PC-3 (cell line): ENCODE results near the gene THBS3. TPM values are rescaled to one million over a fixed set of nuclear protein-coding genes. Genes with fewer than 3 reads are reported as not detected.

Experiments
- ATAC-seq: fragments of 200-7000 bp; cut with Tn5 transposase; 2 replicates; pipeline ENCODE4 v1.9.1; 2020; ENCODE audit warnings: mild to moderate bottlenecking, moderate library complexity
- BruUV-seq: library from RNA; stranded (reverse); fragments of 400-500 nt; replicated peaks from 2 replicates; lab custom pipeline; 2021; lab: Mats Ljungman, UMichigan
- CTCF ChIA-PET: fragments of 300-600 bp; sonication (Branson Sonifier 250); formaldehyde crosslinking; loops from one replicate; lab custom pipeline; 2022; ENCODE audit warnings: antibody characterized with exemption; lab: Charles Lee
- POLR2A ChIA-PET: fragments of 300-600 bp; sonication (Branson Sonifier 250); formaldehyde crosslinking; loops from one replicate; lab custom pipeline; 2022; ENCODE audit warnings: antibody characterized with exemption; ENCODE audit not compliant: unreplicated experiment; lab: Charles Lee
- DNase-seq: peaks from one replicate; pipeline ENCODE4 v3.0.0-alpha.2; 2015
- H2AFZ ChIP-seq: fragments of 300-600 bp; sonication (generic); 2 replicates; pipeline ENCODE4 v1.6.0; 2016; ENCODE audit warnings: antibody characterized with exemption, low read length
- H3F3A ChIP-seq: fragments of 300-600 bp; sonication (generic); one replicate; pipeline ENCODE4 v1.6.0; 2017; ENCODE audit warnings: antibody characterized with exemption, low read length, control low read depth, mild to moderate bottlenecking; ENCODE audit not compliant: unreplicated experiment
- H3K27ac ChIP-seq: fragments of 300-600 bp; sonication (generic); 2 replicates; pipeline ENCODE4 v1.5.1; 2016; ENCODE audit warnings: mild to moderate bottlenecking, low read length
- H3K27me3 ChIP-seq: fragments of 300-600 bp; sonication (generic); 2 replicates; pipeline ENCODE4 v1.6.1; 2016; ENCODE audit warnings: low read length, mixed read lengths
- H3K36me3 ChIP-seq: fragments of 300-600 bp; sonication (generic); 2 replicates; pipeline ENCODE4 v1.6.1; 2016; ENCODE audit warnings: low read depth, mixed run types, low read length, mixed read lengths
- H3K4me1 ChIP-seq: fragments of 300-600 bp; sonication (generic); 2 replicates; pipeline ENCODE4 v1.5.1; 2016; ENCODE audit warnings: low read length; ENCODE audit not compliant: insufficient read depth
- H3K4me2 ChIP-seq: fragments of 300-600 bp; sonication (generic); 2 replicates; pipeline ENCODE4 v1.6.0; 2016; ENCODE audit warnings: low read length
- H3K4me3 ChIP-seq: fragments of 300-600 bp; sonication (generic); 2 replicates; pipeline ENCODE4 v1.5.1; 2016; ENCODE audit warnings: mild to moderate bottlenecking, low read length, mixed read lengths
- H3K79me2 ChIP-seq: fragments of 300-600 bp; sonication (generic); 2 replicates; pipeline ENCODE4 v1.6.1; 2017; ENCODE audit warnings: low read length, mixed read lengths
- H3K9ac ChIP-seq: fragments of 300-600 bp; sonication (generic); 2 replicates; pipeline ENCODE4 v1.6.0; 2016; ENCODE audit warnings: mild to moderate bottlenecking, low read length
- H3K9me2 ChIP-seq: fragments of 300-600 bp; sonication (generic); replicated peaks from 2 replicates; pipeline ENCODE4 v1.6.1; 2016; ENCODE audit warnings: mixed run types, low read length, mixed read lengths
- H3K9me3 ChIP-seq: fragments of 300-600 bp; sonication (generic); 2 replicates; pipeline ENCODE4 v1.6.1; 2016; ENCODE audit warnings: low read length, mixed read lengths
- H4K20me1 ChIP-seq: fragments of 300-600 bp; sonication (generic); 2 replicates; pipeline ENCODE4 v1.6.1; 2016; ENCODE audit warnings: low read length, mixed read lengths
- CTCF ChIP-seq: fragments of 300-600 bp; sonication (generic); conservative IDR thresholded peaks from 2 replicates; pipeline ENCODE4 v1.5.1; 2017; ENCODE audit warnings: antibody characterized with exemption, low read depth, mild to moderate bottlenecking, low read length
- EZH2 ChIP-seq: fragments of 300-600 bp; sonication (generic); IDR thresholded peaks from one replicate; pipeline ENCODE4 v1.6.1; 2017; ENCODE audit warnings: antibody characterized with exemption, mild to moderate bottlenecking, low read length; ENCODE audit not compliant: unreplicated experiment
- EZH2phosphoT487 ChIP-seq: fragments of 300-600 bp; sonication (generic); IDR thresholded peaks from 2 replicates; pipeline ENCODE4 v1.6.1; 2018; ENCODE audit warnings: mild to moderate bottlenecking, antibody characterized with exemption, low read length, borderline replicate concordance
- intact Hi-C: fragments of 100-400 bp; cut with micrococcal nuclease; formaldehyde crosslinking; loops from 2 replicates; pipeline ENCODE4 v1.9.0; 2023
- total RNA-seq: library from RNA; depleted of rRNA; stranded (reverse); fragments of >200 nt; gene quantifications from 2 replicates; pipeline ENCODE4 v1.2.3, GENCODE V29; 2014

Gene THBS3
- total RNA-seq, 1 experiment from 2014 or later = 13.0 TPM

GRCh38 chr1:155202198-155202597 is 5.5 kb downstream of the THBS3 start:
- ATAC-seq (no peak), DNase-seq (no peak)
- no peaks in the 10 kb centered on the region for H4K20me1 ChIP-seq
- no peaks in the 10 kb centered on the region for H3K79me2 ChIP-seq
- no TSS peak for BruUV-seq
- no peaks in the 10 kb centered on the region for H3K9me2 ChIP-seq
- intact Hi-C loops = no loop called here
- peaks cover 4% of the 10 kb centered on the region for H3K4me1 ChIP-seq
- H3F3A ChIP-seq = no peaks in the 10 kb centered on the region
- ChIA-PET POLR2A (no interaction called here), CTCF (no interaction called here)
- no peak overlapping the region for H2AFZ ChIP-seq
- no peaks in the 10 kb centered on the region for H3K27me3 ChIP-seq
- TF ChIP-seq EZH2 = no peak
- no peak for TF ChIP-seq EZH2phosphoT487
- no peak for TF ChIP-seq CTCF
- no peak overlapping the region for H3K4me3 ChIP-seq
- no peak overlapping the region for H3K27ac ChIP-seq
- H3K36me3 ChIP-seq = 0 out of 2 replicates have a peak, but pooled peaks cover under 1% of the 10 kb centered on the region
- H3K4me2 ChIP-seq = no peak overlapping the region
- H3K9me3 ChIP-seq = no peaks in the 10 kb centered on the region
- H3K9ac ChIP-seq = no peak overlapping the region

GRCh38 chr1:155200920-155201319 is 6.8 kb downstream of the THBS3 start:
- Histone ChIP-seq H3K9me3 (no peaks in the 10 kb centered on the region), H3K27ac (no peak overlapping the region), H3K27me3 (no peaks in the 10 kb centered on the region), H3K4me2 (no peak overlapping the region), H3K79me2 (no peaks in the 10 kb centered on the region), H3K9ac (no peak overlapping the region), H2AFZ (no peak overlapping the region), H3F3A (no peaks in the 10 kb centered on the region), H3K4me3 (no peak overlapping the region), H3K4me1 (peaks cover under 1% of the 10 kb centered on the region; the same call in 1 of the 2 replicates), H4K20me1 (no peaks in the 10 kb centered on the region), H3K9me2 (no peaks in the 10 kb centered on the region), H3K36me3 (peaks cover 4% of the 10 kb centered on the region; the same call in 1 of the 2 replicates)
- POLR2A ChIA-PET = no interaction called here
- DNase-seq (no peak), ATAC-seq (no peak)
- TF ChIP-seq EZH2phosphoT487 = no peak
- no peak for TF ChIP-seq EZH2
- no TSS peak for BruUV-seq
- intact Hi-C loops = no loop called here
- CTCF ChIA-PET = no interaction called here

- intact Hi-C loops = no loop called here
- no peak overlapping the region for H2AFZ ChIP-seq
- no peak overlapping the region for H3K27ac ChIP-seq
- no peak overlapping the region for H3K4me3 ChIP-seq
- H3K9me2 ChIP-seq = no peaks in the 10 kb centered on the region
- POLR2A ChIA-PET = interaction anchor here (0.6 kb wide), 1 partner anchor 41 kb away, joined by 4 read pairs; a partner anchor contains a TSS
- H3K9me3 ChIP-seq = no peaks in the 10 kb centered on the region
- no peaks in the 10 kb centered on the region for H3F3A ChIP-seq
- peaks cover 4% of the 10 kb centered on the region; the same call in 1 of the 2 replicates for H3K79me2 ChIP-seq
- no peak for ATAC-seq
- CTCF ChIA-PET = no interaction called here
- H3K36me3 ChIP-seq = peaks cover 4% of the 10 kb centered on the region; the same call in 1 of the 2 replicates
- no peak for DNase-seq
- no peak overlapping the region for H3K4me2 ChIP-seq
- H3K9ac ChIP-seq = no peak overlapping the region
- no TSS peak for BruUV-seq
- peaks cover 8% of the 10 kb centered on the region for H3K4me1 ChIP-seq
- H3K27me3 ChIP-seq = no peaks in the 10 kb centered on the region
- no peaks in the 10 kb centered on the region for H4K20me1 ChIP-seq
- TF ChIP-seq CTCF = no peak
- TF ChIP-seq EZH2phosphoT487 = no peak
- TF ChIP-seq EZH2 = no peak
Measured at GRCh38 chr1:155199792-155200191, 7.9 kb downstream of the THBS3 start.
